Measurements from ENCODE around the gene MYL4. TPM values are rescaled to one million over a fixed set of nuclear protein-coding genes. Genes with fewer than 3 reads are reported as not detected.
"Not testable (repeated sequence)": the region's sequence is repeated elsewhere in the genome, so short reads cannot be mapped to it uniquely, and the experiment has no call there.

The MYL4 gene
- polyA plus RNA-seq, 3 donors, result 0.22 to 12.8 (median 2.0) TPM

GRCh38 chr17:47254403-47254943, 45.3 kb downstream of the MYL4 start:
- 11 to 21% (median 20%) methylated on average over 15 of the region's 15 CpGs for WGBS, 3 donors
- no peak overlapping the region for H3K27ac ChIP-seq (ENCODE audit: low read depth, low read length)

- 12 to 34% (median 19%) methylated on average over 9 of the region's 9 CpGs for WGBS, 3 donors
- H3K27ac ChIP-seq (ENCODE audit: low read depth, low read length), result no peak overlapping the region
These were observed 48.6 kb downstream of the MYL4 start for GRCh38 chr17:47257651-47258339.

- no peak overlapping the region for H3K27ac ChIP-seq (ENCODE audit: low read depth, low read length)
- 57 to 74% (median 58%) methylated on average over 7 of the region's 7 CpGs for WGBS, 3 donors
These were observed 53.4 kb downstream of the MYL4 start for GRCh38 chr17:47262586-47262985.

- 92 to 100% (median 93%) methylated on average over 2 of the region's 2 CpGs for WGBS, 3 donors
- no peak overlapping the region for H3K27ac ChIP-seq (ENCODE audit: low read depth, low read length)
These were observed 55.0 kb downstream of the MYL4 start for GRCh38 chr17:47264166-47264565.

GRCh38 chr17:47265983-47266541, 56.9 kb downstream of the MYL4 start:
- H3K27ac ChIP-seq (ENCODE audit: low read depth, low read length), result no peak overlapping the region
- WGBS, 3 donors, result 76 to 87% (median 79%) methylated on average over 2 of the region's 2 CpGs

GRCh38 chr17:47266782-47267181, 57.6 kb downstream of the MYL4 start:
- H3K27ac ChIP-seq (ENCODE audit: low read depth, low read length), result no peak overlapping the region
- 83 to 89% (median 85%) methylated on average over 6 of the region's 6 CpGs for WGBS, 3 donors

GRCh38 chr17:47267354-47267828, 58.2 kb downstream of the MYL4 start:
- WGBS, 3 donors, result 36 to 56% (median 46%) methylated on average over 1 of the region's 1 CpG
- no peak overlapping the region for H3K27ac ChIP-seq (ENCODE audit: low read depth, low read length)

GRCh38 chr17:47268964-47269363, 59.8 kb downstream of the MYL4 start:
- 83 to 91% (median 89%) methylated on average over 3 of the region's 3 CpGs for WGBS, 3 donors
- not testable (repeated sequence) for H3K27ac ChIP-seq (ENCODE audit: low read depth, low read length)

GRCh38 chr17:47269561-47270280, 60.6 kb downstream of the MYL4 start:
- not testable (repeated sequence) for H3K27ac ChIP-seq (ENCODE audit: low read depth, low read length)

- 88 to 94% (median 93%) methylated on average over 2 of the region's 2 CpGs for WGBS, 3 donors
- H3K27ac ChIP-seq (ENCODE audit: low read depth, low read length), result no peak overlapping the region
These were observed 62.0 kb downstream of the MYL4 start for GRCh38 chr17:47270946-47271705.

GRCh38 chr17:47272491-47272890, 63.3 kb downstream of the MYL4 start:
- 65 to 88% (median 79%) methylated on average over 1 of the region's 1 CpG for WGBS, 3 donors
- no peak overlapping the region for H3K27ac ChIP-seq (ENCODE audit: low read depth, low read length)

- 92 to 100% (median 96%) methylated on average over 2 of the region's 2 CpGs for WGBS, 3 donors
- no peak overlapping the region for H3K27ac ChIP-seq (ENCODE audit: low read depth, low read length)
These were observed 64.1 kb downstream of the MYL4 start for GRCh38 chr17:47273245-47273644.

Other genes starting within 250 kb of the MYL4 start
- under 1 TPM in 2 of 3 donors, not detected in 1; 0.15 to 0.24 TPM for gene RPRML, start 230.1 kb upstream of the MYL4 start, polyA plus RNA-seq
- gene CDC27, start 20.1 kb upstream of the MYL4 start, polyA plus RNA-seq, result 10 to 100 TPM; 10.4 to 39.1 (median 34.1) TPM
- gene ITGB3, start 44.5 kb downstream of the MYL4 start, polyA plus RNA-seq, result 1 to 10 TPM in 2 of 3 donors, under 1 TPM in 1; 0.45 to 7.7 (median 4.4) TPM
- 1 to 10 TPM in 2 of 3 donors, under 1 TPM in 1; 0.31 to 2.5 (median 1.5) TPM for gene EFCAB13, start 114.6 kb downstream of the MYL4 start, polyA plus RNA-seq